SJSA1 (cell line): ENCODE data around the gene CHI3L1. TPM values are rescaled to one million over a fixed set of nuclear protein-coding genes. Genes with fewer than 3 reads are reported as not detected.
"Not testable (repeated sequence)": the region's sequence is repeated elsewhere in the genome, so short reads cannot be mapped to it uniquely, and the experiment has no call there.

ENCODE experiments used
- DNase-seq, 2 experiments: peaks; one replicate each; pipeline ENCODE4 v3.0.0-alpha.2; 2015 to 2020; ENCODE audit warnings: low spot score in 2 of 2, low read depth in 1 of 2
- H3K27ac ChIP-seq: fragments of 250-450 bp; sonication (Bioruptor Pico); 2 replicates; pipeline ENCODE4 v1.5.1; 2020; ENCODE audit warnings: mild to moderate bottlenecking, moderate library complexity
- H3K27me3 ChIP-seq: fragments of 250-450 bp; sonication (Bioruptor Pico); replicated peaks from 2 replicates; pipeline ENCODE4 v1.5.1; 2020; ENCODE audit warnings: mild to moderate bottlenecking, moderate library complexity
- H3K36me3 ChIP-seq: fragments of 250-450 bp; sonication (Bioruptor Pico); 2 replicates; pipeline ENCODE4 v1.5.1; 2020; ENCODE audit warnings: mild to moderate bottlenecking
- H3K4me1 ChIP-seq: fragments of 250-450 bp; sonication (Bioruptor Pico); replicated peaks from 2 replicates; pipeline ENCODE4 v1.6.1; 2021; ENCODE audit warnings: mild to moderate bottlenecking
- H3K4me3 ChIP-seq: fragments of 250-450 bp; sonication (Bioruptor Pico); 2 replicates; pipeline ENCODE4 v1.5.1; 2020; ENCODE audit warnings: mild to moderate bottlenecking
- H3K9me3 ChIP-seq: fragments of 250-450 bp; sonication (Bioruptor Pico); replicated peaks from 2 replicates; pipeline ENCODE4 v1.5.1; 2020; ENCODE audit warnings: mild to moderate bottlenecking
- total RNA-seq: library from RNA; depleted of rRNA; stranded (reverse); fragments of >200 nt; shearing (Covaris generic); gene quantifications from 2 replicates; pipeline ENCODE4 v1.2.3, GENCODE V29; 2014; rRNA removed

CHI3L1 gene
- not detected in 2 replicates for total RNA-seq

GRCh38 chr1:203186446-203187303 is at the start of gene CHI3L1:
CHI3L1 (minus strand) TSS chr1:203186704; CDS start chr1:203186623, 81 bp downstream.
- DNase-seq = no peak
- Histone ChIP-seq H3K4me3 (no peak within 1 kb of the TSS), H3K27me3 (peaks cover 7% of the 10 kb centered on the region), H3K9me3 (no peaks in the 10 kb centered on the region), H3K4me1 (no peaks in the 10 kb centered on the region), H3K36me3 (no peaks in the 10 kb centered on the region), H3K27ac (no peak within 1 kb of the TSS)

GRCh38 chr1:203234901-203235300 is 48.4 kb upstream of the CHI3L1 start:
- H3K9me3 ChIP-seq, H3K4me1 ChIP-seq, H3K4me3 ChIP-seq, DNase-seq, H3K27me3 ChIP-seq, H3K27ac ChIP-seq, H3K36me3 ChIP-seq: not testable (repeated sequence)

GRCh38 chr1:203229471-203230135 is 43.1 kb upstream of the CHI3L1 start, which contains the start of gene CHIT1:
CHIT1 (minus strand) TSS chr1:203229673; CDS start chr1:203229636, 37 bp downstream.
- H3K4me3 ChIP-seq = no peak within 1 kb of the TSS
- no peaks in the 10 kb centered on the region for H3K36me3 ChIP-seq
- H3K9me3 ChIP-seq = no peaks in the 10 kb centered on the region
- DNase-seq = no peak
- H3K27me3 ChIP-seq = peaks cover 2% of the 10 kb centered on the region
- no peak within 1 kb of the TSS for H3K27ac ChIP-seq
- H3K4me1 ChIP-seq = no peaks in the 10 kb centered on the region

- no peak for DNase-seq
- Histone ChIP-seq H3K4me3 (no peak overlapping the region), H3K36me3 (no peaks in the 10 kb centered on the region), H3K27me3 (peaks cover 2% of the 10 kb centered on the region), H3K4me1 (no peaks in the 10 kb centered on the region), H3K9me3 (no peaks in the 10 kb centered on the region), H3K27ac (no peak overlapping the region)
These were observed 42.2 kb upstream of the CHI3L1 start for GRCh38 chr1:203228670-203229069.

GRCh38 chr1:203227371-203228083 is 41.0 kb upstream of the CHI3L1 start:
- Histone ChIP-seq H3K9me3 (no peaks in the 10 kb centered on the region), H3K27ac (no peak overlapping the region), H3K4me1 (no peaks in the 10 kb centered on the region), H3K4me3 (no peak overlapping the region), H3K27me3 (peaks cover 2% of the 10 kb centered on the region), H3K36me3 (no peaks in the 10 kb centered on the region)
- no peak for DNase-seq

- Histone ChIP-seq H3K27ac (no peak overlapping the region), H3K4me1 (no peaks in the 10 kb centered on the region), H3K36me3 (no peaks in the 10 kb centered on the region), H3K4me3 (no peak overlapping the region), H3K9me3 (no peaks in the 10 kb centered on the region), H3K27me3 (peaks cover 12% of the 10 kb centered on the region)
- DNase-seq = no peak
These were observed 38.6 kb upstream of the CHI3L1 start for GRCh38 chr1:203225071-203225470.

GRCh38 chr1:203223012-203223775 is 36.7 kb upstream of the CHI3L1 start:
- Histone ChIP-seq H3K27ac (no peak overlapping the region), H3K4me1 (no peaks in the 10 kb centered on the region), H3K36me3 (no peaks in the 10 kb centered on the region), H3K9me3 (no peaks in the 10 kb centered on the region), H3K27me3 (peaks cover 13% of the 10 kb centered on the region), H3K4me3 (no peak overlapping the region)
- DNase-seq = peak in 1 of 2 experiments; percentile 33

- Histone ChIP-seq H3K27ac (no peak overlapping the region), H3K27me3 (peaks cover 17% of the 10 kb centered on the region), H3K4me1 (no peaks in the 10 kb centered on the region), H3K36me3 (no peaks in the 10 kb centered on the region), H3K4me3 (no peak overlapping the region), H3K9me3 (no peaks in the 10 kb centered on the region)
- DNase-seq = peak in 1 of 2 experiments; percentile 12
These were observed 33.4 kb upstream of the CHI3L1 start for GRCh38 chr1:203219934-203220333.

GRCh38 chr1:203219171-203219570 is 32.7 kb upstream of the CHI3L1 start:
- DNase-seq = peak in 1 of 2 experiments; percentile 33
- H3K27ac ChIP-seq = no peak overlapping the region
- H3K36me3 ChIP-seq = no peaks in the 10 kb centered on the region
- no peaks in the 10 kb centered on the region for H3K9me3 ChIP-seq
- H3K4me1 ChIP-seq = no peaks in the 10 kb centered on the region
- no peak overlapping the region for H3K4me3 ChIP-seq
- H3K27me3 ChIP-seq = peaks cover 17% of the 10 kb centered on the region

- H3K27me3 ChIP-seq = peaks cover 17% of the 10 kb centered on the region
- no peaks in the 10 kb centered on the region for H3K9me3 ChIP-seq
- no peaks in the 10 kb centered on the region for H3K4me1 ChIP-seq
- no peak overlapping the region for H3K27ac ChIP-seq
- peak in 1 of 2 experiments; percentile 38 for DNase-seq
- no peaks in the 10 kb centered on the region for H3K36me3 ChIP-seq
- no peak overlapping the region for H3K4me3 ChIP-seq
These were observed 31.2 kb upstream of the CHI3L1 start for GRCh38 chr1:203217668-203218067.

- no peaks in the 10 kb centered on the region for H3K4me1 ChIP-seq
- H3K36me3 ChIP-seq = no peaks in the 10 kb centered on the region
- peak in 1 of 2 experiments; percentile 23 for DNase-seq
- peaks cover 17% of the 10 kb centered on the region for H3K27me3 ChIP-seq
- H3K4me3 ChIP-seq = no peak overlapping the region
- no peak overlapping the region for H3K27ac ChIP-seq
- no peaks in the 10 kb centered on the region for H3K9me3 ChIP-seq
These were observed 30.7 kb upstream of the CHI3L1 start for GRCh38 chr1:203217139-203217655.

GRCh38 chr1:203216274-203217138 is 30.0 kb upstream of the CHI3L1 start:
- Histone ChIP-seq H3K27me3 (peaks cover 17% of the 10 kb centered on the region; the same call in 1 of the 2 replicates), H3K4me1 (no peaks in the 10 kb centered on the region), H3K36me3 (no peaks in the 10 kb centered on the region), H3K9me3 (no peaks in the 10 kb centered on the region), H3K4me3 (no peak overlapping the region), H3K27ac (no peak overlapping the region)
- peak; percentile 22 to 44 for DNase-seq
